Stomach smooth muscle (tissue), 2 donors: Measurements from ENCODE around the gene ATP10A.

Source experiments
- H3K27ac ChIP-seq: one replicate; pipeline ENCODE4 v1.7.0; 2013; ENCODE audit warnings: mild to moderate bottlenecking, low read length, inconsistent platforms
- H3K27me3 ChIP-seq, 2 donors: one replicate each; pipeline ENCODE4 v1.7.0; 2013; ENCODE audit warnings: low read length in 2 of 2; ENCODE audit not compliant: insufficient read depth in 2 of 2, control insufficient read depth in 1 of 2
- H3K36me3 ChIP-seq, 2 donors: one replicate each; pipeline ENCODE4 v1.7.0; 2013; ENCODE audit warnings: low read length in 2 of 2; ENCODE audit not compliant: control insufficient read depth in 2 of 2, insufficient read depth in 2 of 2
- H3K4me1 ChIP-seq: one replicate; pipeline ENCODE4 v1.7.0; 2013; ENCODE audit warnings: low read length; ENCODE audit not compliant: control insufficient read depth, insufficient read depth
- H3K4me3 ChIP-seq, 2 donors: one replicate each; pipeline ENCODE4 v1.7.0; 2013; ENCODE audit warnings: low read length in 2 of 2
- H3K9ac ChIP-seq, 2 donors: one replicate each; pipeline ENCODE4 v1.7.0; 2013; ENCODE audit warnings: low read length in 2 of 2, mild to moderate bottlenecking in 1 of 2
- H3K9me3 ChIP-seq, 2 donors: one replicate each; pipeline ENCODE4 v1.7.0; 2013; ENCODE audit warnings: low read length in 2 of 2; ENCODE audit not compliant: control insufficient read depth in 2 of 2
- donor health status: healthy.
- donor health status: Pancreatic carcinoma.

ATP10A gene

DNA sequence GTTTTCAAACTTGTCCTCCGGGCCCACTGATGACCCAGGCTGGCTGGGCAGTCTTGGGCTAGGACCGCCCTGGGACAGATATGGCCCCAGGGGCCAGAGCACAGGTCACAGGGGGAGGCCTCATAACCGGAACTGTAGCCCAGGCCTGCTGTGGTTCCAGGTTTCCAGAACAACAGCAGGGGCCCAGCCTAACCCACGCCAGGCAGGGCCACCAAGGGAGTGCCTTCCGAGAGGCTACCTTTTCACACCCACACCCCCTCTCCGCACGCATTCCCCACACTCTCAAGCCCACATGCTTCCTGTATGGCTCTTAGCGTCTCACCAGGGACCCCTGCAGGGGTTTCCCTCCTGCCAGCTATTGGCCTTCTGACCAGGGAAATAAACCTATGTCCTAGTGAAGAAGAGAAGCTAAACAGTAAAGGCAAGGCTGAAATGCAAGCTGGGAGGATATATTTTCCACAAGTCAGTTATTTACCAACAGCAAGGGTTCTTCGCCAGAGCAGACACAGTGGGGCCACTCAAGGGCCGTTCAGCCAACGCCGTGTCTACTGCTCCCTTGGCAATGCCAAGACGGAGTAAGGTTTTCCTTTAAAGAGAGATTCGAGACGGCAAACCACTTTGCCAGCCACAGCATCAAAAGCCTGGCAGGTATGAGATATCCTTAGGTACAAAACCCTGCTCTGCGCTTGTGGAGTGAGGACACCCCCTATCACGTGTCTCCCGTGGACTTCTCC is 135.1 kb downstream of the ATP10A start:
- no peak overlapping the region for H3K27ac ChIP-seq
- no peak overlapping the region for H3K9ac ChIP-seq
- no peak overlapping the region for H3K4me3 ChIP-seq
- no peaks in the 10 kb centered on the region for H3K9me3 ChIP-seq
- H3K27me3 ChIP-seq = no peaks in the 10 kb centered on the region
- H3K36me3 ChIP-seq = peaks cover 9 to 14% of the 10 kb centered on the region in 2 donors
- no peaks in the 10 kb centered on the region for H3K4me1 ChIP-seq

- Histone ChIP-seq H3K9me3 (no peaks in the 10 kb centered on the region), H3K36me3 (peaks cover 9 to 18% of the 10 kb centered on the region in 2 donors), H3K4me3 (no peak overlapping the region), H3K4me1 (no peaks in the 10 kb centered on the region), H3K9ac (no peak overlapping the region), H3K27ac (no peak overlapping the region), H3K27me3 (no peaks in the 10 kb centered on the region)
Observed at GRCh38 chr15:25727116-25727515, 136.0 kb downstream of the ATP10A start.

DNA sequence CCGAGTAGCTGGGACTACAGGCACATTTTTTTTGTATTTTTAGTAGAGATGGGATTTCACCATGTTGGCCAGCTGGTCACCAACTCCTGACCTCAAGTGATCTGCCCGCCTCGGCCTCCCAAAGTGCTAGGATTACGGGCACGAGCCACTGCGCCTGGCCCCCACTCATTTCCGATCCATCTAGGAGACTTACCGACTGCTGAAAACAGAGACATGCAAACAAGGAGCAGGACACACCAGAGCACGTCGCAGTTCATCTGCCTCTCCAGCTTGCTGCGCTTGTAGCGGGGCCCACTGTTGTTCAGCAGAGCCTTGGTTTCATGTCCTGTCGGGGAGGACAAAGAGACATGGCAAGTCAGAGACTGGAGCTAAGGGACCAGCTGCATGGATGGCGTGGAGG is 137.4 kb downstream of the ATP10A start:
- no peaks in the 10 kb centered on the region for H3K9me3 ChIP-seq
- no peaks in the 10 kb centered on the region for H3K27me3 ChIP-seq
- no peak overlapping the region for H3K9ac ChIP-seq
- H3K27ac ChIP-seq = no peak overlapping the region
- peaks cover 9 to 19% of the 10 kb centered on the region in 2 donors for H3K36me3 ChIP-seq
- no peak overlapping the region for H3K4me3 ChIP-seq
- peaks cover 5% of the 10 kb centered on the region for H3K4me1 ChIP-seq

- no peak overlapping the region for H3K9ac ChIP-seq
- no peaks in the 10 kb centered on the region for H3K9me3 ChIP-seq
- peaks cover 11 to 21% of the 10 kb centered on the region in 2 donors for H3K36me3 ChIP-seq
- no peak overlapping the region for H3K27ac ChIP-seq
- no peaks in the 10 kb centered on the region for H3K27me3 ChIP-seq
- H3K4me1 ChIP-seq = peaks cover 6% of the 10 kb centered on the region
- no peak overlapping the region for H3K4me3 ChIP-seq
Observed at GRCh38 chr15:25724899-25725298, 138.2 kb downstream of the ATP10A start.

GRCh38 chr15:25721605-25721955 is 141.5 kb downstream of the ATP10A start:
- Histone ChIP-seq H3K9ac (no peak overlapping the region), H3K4me3 (no peak overlapping the region), H3K4me1 (peaks cover 6% of the 10 kb centered on the region), H3K27ac (no peak overlapping the region), H3K36me3 (peaks cover 17 to 24% of the 10 kb centered on the region in 2 donors), H3K9me3 (no peaks in the 10 kb centered on the region), H3K27me3 (no peaks in the 10 kb centered on the region)

DNA sequence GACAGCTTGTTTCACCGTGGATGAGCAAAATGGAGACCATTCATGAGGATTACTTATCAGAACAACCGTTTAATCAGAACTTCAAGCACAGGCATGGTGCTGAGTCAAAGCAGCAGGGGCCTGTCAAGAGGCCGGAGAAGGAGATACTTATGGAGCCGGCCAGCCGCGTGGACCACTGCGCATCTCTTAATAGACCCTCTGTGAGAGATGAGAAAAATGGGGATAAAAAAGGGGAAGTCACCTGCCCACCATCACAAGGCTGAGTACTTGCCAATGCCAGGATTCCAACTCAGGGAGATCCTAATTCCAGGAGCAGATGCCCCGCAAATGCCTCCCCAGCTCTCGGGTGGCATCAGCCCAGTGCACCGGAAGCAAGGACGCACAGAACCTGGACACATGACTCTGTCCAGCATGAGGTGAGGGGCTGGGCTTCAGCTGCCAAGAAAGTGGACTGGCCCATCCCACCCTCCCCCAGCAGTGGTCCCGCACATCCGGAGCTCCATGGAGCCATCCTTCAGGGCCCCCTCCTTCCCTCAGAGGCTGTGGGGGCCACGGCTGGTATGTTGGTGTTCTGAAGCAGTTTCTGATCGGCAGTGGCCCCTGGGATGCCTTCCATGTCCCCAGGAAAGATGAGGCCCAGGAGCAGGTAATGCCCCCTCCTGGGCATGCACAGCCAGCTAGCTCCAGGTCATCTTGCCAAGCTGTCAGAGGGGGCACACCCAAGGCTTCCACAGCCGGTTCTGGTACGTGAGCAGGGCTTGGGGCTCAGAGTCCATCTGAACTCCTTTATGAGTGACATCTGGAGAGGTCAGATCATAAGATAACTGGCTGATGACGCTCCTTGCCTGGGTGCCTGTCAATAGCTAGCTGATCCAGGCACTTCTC is 143.8 kb downstream of the ATP10A start:
- peaks cover 6% of the 10 kb centered on the region for H3K4me1 ChIP-seq
- peaks cover 12 to 22% of the 10 kb centered on the region in 2 donors for H3K36me3 ChIP-seq
- no peak overlapping the region for H3K9ac ChIP-seq
- no peak overlapping the region for H3K27ac ChIP-seq
- no peak overlapping the region for H3K4me3 ChIP-seq
- H3K27me3 ChIP-seq = no peaks in the 10 kb centered on the region
- H3K9me3 ChIP-seq = no peaks in the 10 kb centered on the region

GRCh38 chr15:25718597-25718996 is 144.5 kb downstream of the ATP10A start:
- peaks cover 6% of the 10 kb centered on the region for H3K4me1 ChIP-seq
- H3K4me3 ChIP-seq = no peak overlapping the region
- H3K27me3 ChIP-seq = no peaks in the 10 kb centered on the region
- no peaks in the 10 kb centered on the region for H3K9me3 ChIP-seq
- peaks cover 12 to 19% of the 10 kb centered on the region in 2 donors for H3K36me3 ChIP-seq
- no peak overlapping the region for H3K9ac ChIP-seq
- H3K27ac ChIP-seq = no peak overlapping the region

GRCh38 chr15:25718169-25718536 is 145.0 kb downstream of the ATP10A start:
- Histone ChIP-seq H3K9me3 (no peaks in the 10 kb centered on the region), H3K36me3 (peaks cover 12 to 23% of the 10 kb centered on the region in 2 donors), H3K27me3 (no peaks in the 10 kb centered on the region), H3K9ac (no peak overlapping the region), H3K27ac (no peak overlapping the region), H3K4me1 (peaks cover 6% of the 10 kb centered on the region), H3K4me3 (no peak overlapping the region)

- Histone ChIP-seq H3K27me3 (no peaks in the 10 kb centered on the region), H3K4me3 (no peak overlapping the region), H3K9ac (no peak overlapping the region), H3K36me3 (peaks cover 12 to 20% of the 10 kb centered on the region in 2 donors), H3K4me1 (peaks cover 6% of the 10 kb centered on the region), H3K27ac (no peak overlapping the region), H3K9me3 (no peaks in the 10 kb centered on the region)
Observed at GRCh38 chr15:25717457-25718168, 145.5 kb downstream of the ATP10A start.

DNA sequence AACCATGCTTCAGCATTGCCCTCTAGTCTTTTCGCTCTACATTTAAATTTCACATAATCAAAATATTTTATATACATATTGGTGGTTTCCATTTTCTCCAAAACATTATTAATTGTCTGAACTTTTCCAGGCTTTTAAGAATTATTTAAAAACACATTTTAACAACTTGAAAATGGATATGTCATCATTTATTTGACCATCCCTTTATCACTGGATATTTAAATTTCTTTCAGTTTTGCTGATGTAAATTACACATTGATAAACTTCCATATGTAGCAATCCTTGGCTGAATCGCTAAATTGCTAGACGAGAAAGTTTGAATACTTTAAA is 146.0 kb downstream of the ATP10A start:
- Histone ChIP-seq H3K27me3 (no peaks in the 10 kb centered on the region), H3K36me3 (peaks cover 15 to 23% of the 10 kb centered on the region in 2 donors), H3K9ac (no peak overlapping the region), H3K9me3 (no peaks in the 10 kb centered on the region), H3K4me3 (no peak overlapping the region), H3K4me1 (peaks cover 6% of the 10 kb centered on the region), H3K27ac (no peak overlapping the region)
